Measurements from ENCODE around the gene CDC42BPA. TPM values are rescaled to one million over a fixed set of nuclear protein-coding genes. Genes with fewer than 3 reads are reported as not detected.

The CDC42BPA gene
- total and polyA plus RNA-seq, 9 of the 15 experiments (the other 6 are each of a cell fraction or from before 2014, with no cell fraction given), result 8.0 to 77.5 (median 52.1) TPM

DNA sequence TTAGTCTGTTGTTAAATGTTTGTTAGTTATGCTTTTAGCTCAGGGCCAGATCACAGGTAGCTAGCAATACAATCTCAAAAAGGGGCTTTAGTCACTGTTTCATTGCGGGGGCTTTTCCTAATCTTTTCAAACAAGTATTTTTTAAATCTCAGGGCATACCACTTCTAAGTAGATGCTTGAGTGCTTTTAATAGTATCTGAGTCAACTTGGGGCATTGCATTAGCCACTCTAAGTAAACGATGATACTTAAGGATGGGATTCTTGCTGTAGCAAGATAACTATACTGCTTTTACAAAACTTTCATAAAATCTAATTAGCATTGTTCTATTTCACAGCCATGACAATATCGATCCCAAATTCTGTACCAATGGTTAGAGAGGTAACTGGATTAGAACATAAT lies 11.6 kb downstream of the CDC42BPA start:
- H3K36me3 ChIP-seq (ENCODE audit: control insufficient read depth, insufficient read depth, low read length), result peaks cover 38% of the 10 kb centered on the region; the same call in 2 of the 3 replicates
- intact Hi-C loops (cut with micrococcal nuclease), result no loop called here
- H3K9me1 ChIP-seq (ENCODE audit: control insufficient read depth, insufficient read depth, low read length), result no peaks in the 10 kb centered on the region
- TF ChIP-seq NR3C1 (CRISPR knock-in tag; IDR thresholded peaks at IDR 0.05), result no peak
- TF ChIP-seq SIN3A (IDR thresholded peaks at IDR 0.05; ENCODE audit: borderline replicate concordance in 2 of 2, control insufficient read depth in 1 of 2, low read depth in 2 of 2, low read length in 2 of 2), result no peak
- TF ChIP-seq ZNF224 (CRISPR knock-in tag; IDR thresholded peaks at IDR 0.05), result no peak
- no peak for TF ChIP-seq C11orf30 (IDR thresholded peaks at IDR 0.05; ENCODE audit: low read depth)
- TF ChIP-seq, protein P1, sequence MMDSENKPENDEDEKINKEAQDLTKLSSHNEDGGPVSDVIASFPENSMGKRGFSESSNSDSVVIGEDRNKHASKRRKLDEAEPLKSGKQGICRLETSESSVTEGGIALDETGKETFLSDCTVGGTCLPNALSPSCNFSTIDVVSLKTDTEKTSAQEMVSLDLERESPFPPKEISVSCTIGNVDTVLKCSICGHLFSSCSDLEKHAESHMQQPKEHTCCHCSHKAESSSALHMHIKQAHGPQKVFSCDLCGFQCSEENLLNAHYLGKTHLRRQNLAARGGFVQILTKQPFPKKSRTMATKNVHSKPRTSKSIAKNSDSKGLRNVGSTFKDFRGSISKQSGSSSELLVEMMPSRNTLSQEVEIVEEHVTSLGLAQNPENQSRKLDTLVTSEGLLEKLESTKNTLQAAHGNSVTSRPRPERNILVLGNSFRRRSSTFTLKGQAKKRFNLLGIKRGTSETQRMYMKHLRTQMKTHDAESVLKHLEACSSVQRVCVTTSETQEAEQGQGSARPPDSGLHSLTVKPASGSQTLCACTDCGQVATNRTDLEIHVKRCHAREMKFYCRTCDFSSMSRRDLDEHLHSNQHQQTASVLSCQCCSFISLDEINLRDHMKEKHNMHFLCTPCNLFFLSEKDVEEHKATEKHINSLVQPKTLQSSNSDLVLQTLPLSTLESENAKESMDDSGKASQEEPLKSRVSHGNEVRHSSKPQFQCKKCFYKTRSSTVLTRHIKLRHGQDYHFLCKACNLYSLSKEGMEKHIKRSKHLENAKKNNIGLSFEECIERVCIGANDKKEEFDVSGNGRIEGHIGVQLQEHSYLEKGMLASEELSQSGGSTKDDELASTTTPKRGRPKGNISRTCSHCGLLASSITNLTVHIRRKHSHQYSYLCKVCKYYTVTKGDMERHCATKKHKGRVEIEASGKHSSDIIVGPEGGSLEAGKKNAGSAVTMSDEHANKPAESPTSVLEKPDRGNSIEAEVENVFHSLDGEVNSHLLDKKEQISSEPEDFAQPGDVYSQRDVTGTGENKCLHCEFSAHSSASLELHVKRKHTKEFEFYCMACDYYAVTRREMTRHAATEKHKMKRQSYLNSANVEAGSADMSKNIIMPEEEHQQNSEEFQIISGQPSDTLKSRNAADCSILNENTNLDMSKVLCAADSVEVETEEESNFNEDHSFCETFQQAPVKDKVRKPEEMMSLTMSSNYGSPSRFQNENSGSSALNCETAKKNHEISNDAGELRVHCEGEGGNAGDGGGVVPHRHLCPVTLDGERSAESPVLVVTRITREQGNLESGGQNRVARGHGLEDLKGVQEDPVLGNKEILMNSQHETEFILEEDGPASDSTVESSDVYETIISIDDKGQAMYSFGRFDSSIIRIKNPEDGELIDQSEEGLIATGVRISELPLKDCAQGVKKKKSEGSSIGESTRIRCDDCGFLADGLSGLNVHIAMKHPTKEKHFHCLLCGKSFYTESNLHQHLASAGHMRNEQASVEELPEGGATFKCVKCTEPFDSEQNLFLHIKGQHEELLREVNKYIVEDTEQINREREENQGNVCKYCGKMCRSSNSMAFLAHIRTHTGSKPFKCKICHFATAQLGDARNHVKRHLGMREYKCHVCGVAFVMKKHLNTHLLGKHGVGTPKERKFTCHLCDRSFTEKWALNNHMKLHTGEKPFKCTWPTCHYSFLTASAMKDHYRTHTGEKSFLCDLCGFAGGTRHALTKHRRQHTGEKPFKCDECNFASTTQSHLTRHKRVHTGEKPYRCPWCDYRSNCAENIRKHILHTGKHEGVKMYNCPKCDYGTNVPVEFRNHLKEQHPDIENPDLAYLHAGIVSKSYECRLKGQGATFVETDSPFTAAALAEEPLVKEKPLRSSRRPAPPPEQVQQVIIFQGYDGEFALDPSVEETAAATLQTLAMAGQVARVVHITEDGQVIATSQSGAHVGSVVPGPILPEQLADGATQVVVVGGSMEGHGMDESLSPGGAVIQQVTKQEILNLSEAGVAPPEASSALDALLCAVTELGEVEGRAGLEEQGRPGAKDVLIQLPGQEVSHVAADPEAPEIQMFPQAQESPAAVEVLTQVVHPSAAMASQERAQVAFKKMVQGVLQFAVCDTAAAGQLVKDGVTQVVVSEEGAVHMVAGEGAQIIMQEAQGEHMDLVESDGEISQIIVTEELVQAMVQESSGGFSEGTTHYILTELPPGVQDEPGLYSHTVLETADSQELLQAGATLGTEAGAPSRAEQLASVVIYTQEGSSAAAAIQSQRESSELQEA (IDR thresholded peaks at IDR 0.05; ENCODE audit: low read depth), result no peak
- TF ChIP-seq, protein P2, sequence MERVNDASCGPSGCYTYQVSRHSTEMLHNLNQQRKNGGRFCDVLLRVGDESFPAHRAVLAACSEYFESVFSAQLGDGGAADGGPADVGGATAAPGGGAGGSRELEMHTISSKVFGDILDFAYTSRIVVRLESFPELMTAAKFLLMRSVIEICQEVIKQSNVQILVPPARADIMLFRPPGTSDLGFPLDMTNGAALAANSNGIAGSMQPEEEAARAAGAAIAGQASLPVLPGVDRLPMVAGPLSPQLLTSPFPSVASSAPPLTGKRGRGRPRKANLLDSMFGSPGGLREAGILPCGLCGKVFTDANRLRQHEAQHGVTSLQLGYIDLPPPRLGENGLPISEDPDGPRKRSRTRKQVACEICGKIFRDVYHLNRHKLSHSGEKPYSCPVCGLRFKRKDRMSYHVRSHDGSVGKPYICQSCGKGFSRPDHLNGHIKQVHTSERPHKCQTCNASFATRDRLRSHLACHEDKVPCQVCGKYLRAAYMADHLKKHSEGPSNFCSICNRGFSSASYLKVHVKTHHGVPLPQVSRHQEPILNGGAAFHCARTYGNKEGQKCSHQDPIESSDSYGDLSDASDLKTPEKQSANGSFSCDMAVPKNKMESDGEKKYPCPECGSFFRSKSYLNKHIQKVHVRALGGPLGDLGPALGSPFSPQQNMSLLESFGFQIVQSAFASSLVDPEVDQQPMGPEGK (CRISPR knock-in tag; IDR thresholded peaks at IDR 0.05; ENCODE audit: borderline replicate concordance), result no peak
- peak; percentile 21 for TF ChIP-seq ZFP36 (IDR thresholded peaks at IDR 0.05; ENCODE audit: low read depth, low read length, partially characterized antibody)
- no peak for TF ChIP-seq ZC3H11A (IDR thresholded peaks at IDR 0.05; ENCODE audit: low read depth, low read length)
- ChIA-PET POLR2A (interaction anchor here (0.6 to 1.7 kb wide), 8 partner anchors 8 to 134 kb away, joined by 3 to 8 read pairs (median 4); partner anchors contain the start of gene CDC42BPA), CTCF (ENCODE audit: low intra/inter-chr PET ratio) (no interaction called here)
- no peak overlapping the region for H2AFZ ChIP-seq (ENCODE audit: low read depth, low read length)
- H3K4me1 ChIP-seq (replicated peaks in 1 of 2; ENCODE audit: control insufficient read depth in 2 of 2, insufficient read depth in 2 of 2, low read length in 2 of 2), result peaks cover 4 to 45% of the 10 kb centered on the region in 2 experiments
- no peak overlapping the region for H3K9ac ChIP-seq (ENCODE audit: insufficient read depth in 1 of 2, low read depth in 2 of 2, low read length in 2 of 2)
- H3K27ac ChIP-seq (ENCODE audit: extremely low read depth, low read depth, low read length), result no peak overlapping the region
- FAIRE-seq (no peak), DNase-seq (ENCODE audit: extremely low read depth in 1 of 4, low spot score in 3 of 4) (no peak), ATAC-seq (no peak)
- 59% methylated on average over 3 of the region's 3 CpGs for WGBS (ENCODE audit: insufficient coverage, low coverage, missing lambda C conversion rate)
- no TSS peak for BruUV-seq (replicated peaks)
- H3K9me3 ChIP-seq (replicated peaks; ENCODE audit: control insufficient read depth, insufficient read depth, low read depth, low read length), result no peaks in the 10 kb centered on the region
- peaks cover 100% of the 10 kb centered on the region for H3K79me2 ChIP-seq (ENCODE audit: control insufficient read depth, insufficient read depth, low read length)
- H3K4me3 ChIP-seq, result no peak overlapping the region
- no peak overlapping the region for H3K4me2 ChIP-seq (ENCODE audit: insufficient read depth, low read length)
- no peaks in the 10 kb centered on the region for H3K27me3 ChIP-seq (ENCODE audit: control insufficient read depth in 2 of 2, insufficient read depth in 2 of 2, low read length in 2 of 2)
- in situ Hi-C loops (cut with MboI), result no loop called here
- no peaks in the 10 kb centered on the region; the same call in 1 of the 2 replicates for H4K20me1 ChIP-seq (replicated peaks; ENCODE audit: control insufficient read depth, insufficient read depth, low read length)
